NCI-H1930 (cell line): Measurements from ENCODE around the gene C1orf210.

ENCODE experiments used
- DNase-seq, 2 experiments: peaks; one replicate each; lab custom pipeline; 2025; lab: John Stamatoyannopoulos, UW

C1orf210 gene

GRCh38 chr1:43250351-43250761 is 35.0 kb downstream of the C1orf210 start:
- DNase-seq: no peak

- no peak for DNase-seq
These were observed 38.0 kb downstream of the C1orf210 start for GRCh38 chr1:43247256-43247921.

- no peak for DNase-seq
These were observed 38.7 kb downstream of the C1orf210 start for GRCh38 chr1:43246466-43247213.

GRCh38 chr1:43243299-43243698 is 42.1 kb downstream of the C1orf210 start:
- DNase-seq: no peak

GRCh38 chr1:43241413-43241836 is 44.0 kb downstream of the C1orf210 start:
- no peak for DNase-seq

- DNase-seq: no peak
These were observed 45.9 kb downstream of the C1orf210 start for GRCh38 chr1:43239484-43239883.

- no peak for DNase-seq
These were observed 46.4 kb downstream of the C1orf210 start for GRCh38 chr1:43238991-43239469.

- DNase-seq: peak; percentile 7 to 23
These were observed 47.3 kb downstream of the C1orf210 start for GRCh38 chr1:43238085-43238484.

- DNase-seq: no peak
These were observed 48.3 kb downstream of the C1orf210 start for GRCh38 chr1:43237121-43237520.

- DNase-seq: no peak
These were observed 49.8 kb downstream of the C1orf210 start for GRCh38 chr1:43235451-43236121.

- no peak for DNase-seq
These were observed 50.3 kb downstream of the C1orf210 start for GRCh38 chr1:43235040-43235439.

GRCh38 chr1:43234267-43234666 is 51.1 kb downstream of the C1orf210 start:
- no peak for DNase-seq

- DNase-seq: no peak
These were observed 51.8 kb downstream of the C1orf210 start for GRCh38 chr1:43233631-43234030.

- no peak for DNase-seq
These were observed 52.9 kb downstream of the C1orf210 start for GRCh38 chr1:43232482-43232881.

- no peak for DNase-seq
These were observed 53.3 kb downstream of the C1orf210 start for GRCh38 chr1:43232074-43232473.
